Endometrial microvascular endothelial cells (primary cell): ENCODE measurements around the gene LTA4H. TPM values are rescaled to one million over a fixed set of nuclear protein-coding genes. Genes with fewer than 3 reads are reported as not detected.

ENCODE experiments used
- in situ Hi-C: cut with HindIII; loops from 2 replicates; pipeline ENCODE4 v1.10.0; 2017; ENCODE audit warnings: low sequenced_read_pairs, low pct_unique_long_range_greater_than_20kb; ENCODE audit errors: inconsistent ontology term
- total RNA-seq: library from RNA; depleted of rRNA; stranded (reverse); fragments of >200 nt; gene quantifications from one replicate; pipeline ENCODE4 v1.2.3, GENCODE V29; 2015; ENCODE audit errors: inconsistent ontology term

Gene LTA4H
- total RNA-seq, 1 donor from 2014 or later, result 76.6 TPM

DNA sequence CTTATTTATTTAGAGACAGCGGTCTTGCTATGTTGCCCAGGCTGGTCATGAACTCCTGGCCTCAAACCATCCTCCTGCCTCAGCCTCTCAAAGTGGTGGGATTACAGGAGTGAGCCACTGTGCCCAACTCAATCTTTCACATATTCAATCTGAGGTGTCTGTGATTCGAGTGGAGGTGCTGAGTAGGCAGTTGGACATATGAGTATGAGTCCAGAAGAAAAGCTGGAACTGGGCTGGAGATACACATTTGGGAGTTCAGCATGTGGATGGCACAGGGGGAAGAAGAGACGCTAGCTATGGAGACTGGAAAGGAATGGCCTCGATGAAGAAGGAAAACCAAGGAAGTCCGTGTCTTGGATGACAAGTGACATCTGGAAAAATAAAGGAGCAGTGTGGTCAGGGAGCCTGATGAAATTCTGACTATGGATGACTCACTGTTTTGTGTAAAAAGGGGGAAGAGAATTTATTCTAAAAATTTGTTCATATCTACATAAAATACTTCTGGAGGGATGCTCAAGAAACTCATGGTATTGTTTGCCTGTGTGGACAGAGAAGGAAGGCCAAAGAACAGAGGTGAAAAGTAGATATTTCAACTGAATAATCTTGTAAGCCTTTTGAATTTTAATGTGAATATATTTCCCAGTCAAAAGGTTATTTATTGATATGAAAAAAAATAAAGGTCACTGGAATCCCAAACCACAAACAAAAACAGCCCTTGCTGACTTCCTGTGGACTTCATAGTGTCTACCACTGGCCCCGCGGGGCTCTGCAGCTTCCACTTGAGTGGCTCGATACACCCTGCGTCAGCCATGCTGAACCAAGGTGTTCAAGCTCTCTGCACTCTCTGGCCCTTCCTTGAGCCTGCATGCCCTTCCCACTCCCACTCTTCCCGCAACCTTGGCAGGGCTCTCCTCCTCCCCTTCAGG is 8.9 kb upstream of the LTA4H start:
- in situ Hi-C loops, result no loop called here

- in situ Hi-C loops, result no loop called here
These were observed 5.8 kb upstream of the LTA4H start for GRCh38 chr12:96041181-96041580.

GRCh38 chr12:96040305-96041133 is 5.1 kb upstream of the LTA4H start:
- in situ Hi-C loops, result no loop called here

GRCh38 chr12:96039516-96039915 is 4.1 kb upstream of the LTA4H start:
- in situ Hi-C loops, result no loop called here

DNA sequence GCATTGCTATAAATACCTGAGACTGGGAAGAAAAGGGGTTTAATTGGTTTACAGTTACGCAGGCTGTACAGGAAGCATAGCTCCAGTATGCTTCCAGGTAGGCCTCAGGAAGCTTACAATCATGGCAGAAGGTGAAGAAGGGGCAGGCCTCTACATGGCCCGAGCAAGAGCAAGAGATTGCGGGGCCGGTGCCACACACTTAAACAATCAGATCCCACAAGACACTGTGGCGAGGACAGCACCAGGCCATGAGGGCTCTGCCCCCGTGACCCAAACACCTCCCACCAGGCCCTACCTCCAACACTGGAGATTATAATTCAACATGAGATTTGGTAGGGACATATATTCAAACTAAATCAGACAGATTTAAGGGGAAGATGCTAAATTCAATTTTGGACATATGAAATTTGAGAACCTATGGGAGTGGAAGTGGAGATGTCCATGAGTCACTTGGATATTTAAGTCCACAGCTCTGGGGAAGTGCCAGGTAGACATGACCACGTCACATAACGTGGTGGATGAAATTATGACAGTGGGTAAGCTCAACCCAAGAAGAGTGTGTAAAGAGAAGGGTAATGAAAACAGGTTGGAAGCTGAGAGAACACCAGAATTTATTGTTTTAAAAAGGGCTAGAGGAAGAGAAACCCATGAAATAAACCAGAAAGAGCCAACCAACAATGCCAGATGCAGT is 1.5 kb upstream of the LTA4H start:
- in situ Hi-C loops, result no loop called here

DNA sequence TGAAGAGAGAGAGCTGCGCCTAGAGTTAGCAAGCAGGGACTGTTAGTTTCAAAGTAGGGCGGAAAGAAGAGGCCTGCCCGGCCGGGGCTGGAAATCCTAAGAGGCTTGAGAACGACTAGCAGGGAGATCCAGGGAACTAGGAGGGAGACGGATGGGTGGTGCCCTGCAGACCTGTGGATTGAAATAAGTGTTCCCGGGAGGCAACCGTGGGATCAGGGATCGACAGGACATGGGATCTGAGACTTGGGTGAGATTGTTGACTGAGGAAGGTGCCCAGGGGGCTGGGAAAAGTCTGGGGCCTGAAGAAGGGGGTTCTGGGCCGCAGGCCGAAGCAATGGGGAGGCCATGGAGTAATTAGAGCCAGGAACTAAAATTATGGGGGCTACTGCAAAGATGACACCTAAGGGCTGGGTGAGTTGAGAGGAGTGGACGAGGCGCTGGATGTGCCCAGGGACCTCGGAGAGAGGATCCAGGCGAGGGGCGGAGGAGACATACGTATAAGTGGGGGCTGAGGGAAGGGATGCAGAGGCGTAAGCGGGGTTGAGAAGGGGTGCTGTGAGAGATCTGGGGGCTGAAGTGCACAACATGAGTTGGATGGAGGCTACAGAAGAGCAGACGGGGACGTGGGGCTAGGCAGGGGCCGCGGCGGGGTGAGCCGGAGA is 635 bp downstream of the LTA4H start:
- in situ Hi-C loops, result no loop called here

DNA sequence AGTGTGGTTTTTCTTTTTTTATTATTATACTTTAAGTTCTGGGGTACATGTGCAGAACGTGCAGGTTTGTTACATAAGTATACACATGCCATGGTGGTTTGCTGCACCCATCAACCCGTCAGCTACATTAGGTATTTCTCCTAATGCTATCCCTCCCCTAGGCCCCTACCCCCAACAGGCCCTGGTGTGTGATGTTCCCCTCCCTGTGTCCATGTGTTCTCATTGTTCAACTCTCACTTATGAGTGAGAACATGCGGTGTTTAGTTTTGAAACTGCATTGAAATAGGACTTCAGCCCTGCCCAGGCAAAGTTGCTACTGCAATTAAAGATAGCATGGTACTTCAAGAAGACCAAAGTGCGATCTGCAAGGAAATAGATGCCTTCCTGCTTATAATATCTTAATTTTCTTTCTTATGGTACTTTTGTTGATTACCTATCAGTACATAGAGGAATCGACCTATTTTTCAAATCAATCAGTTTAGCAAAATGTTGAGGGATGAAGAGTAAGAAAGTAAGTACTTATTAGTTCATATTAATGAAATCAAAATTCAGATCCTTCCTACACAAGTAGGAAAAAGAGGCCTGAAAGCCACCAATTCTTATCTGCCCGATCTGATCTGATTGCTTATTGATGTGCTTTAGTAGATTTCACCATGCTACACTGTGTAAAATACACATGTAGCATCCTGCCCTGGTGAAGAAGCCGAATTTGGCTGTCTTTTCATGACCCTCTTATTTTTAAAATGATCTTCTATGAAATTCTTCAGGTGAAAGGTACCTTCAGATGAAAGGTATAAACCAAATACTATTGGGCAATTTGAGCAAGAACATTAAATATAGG is 1.6 kb downstream of the LTA4H start:
- in situ Hi-C loops, result no loop called here

- in situ Hi-C loops, result no loop called here
These were observed 5.6 kb downstream of the LTA4H start for GRCh38 chr12:96029826-96030225.

DNA sequence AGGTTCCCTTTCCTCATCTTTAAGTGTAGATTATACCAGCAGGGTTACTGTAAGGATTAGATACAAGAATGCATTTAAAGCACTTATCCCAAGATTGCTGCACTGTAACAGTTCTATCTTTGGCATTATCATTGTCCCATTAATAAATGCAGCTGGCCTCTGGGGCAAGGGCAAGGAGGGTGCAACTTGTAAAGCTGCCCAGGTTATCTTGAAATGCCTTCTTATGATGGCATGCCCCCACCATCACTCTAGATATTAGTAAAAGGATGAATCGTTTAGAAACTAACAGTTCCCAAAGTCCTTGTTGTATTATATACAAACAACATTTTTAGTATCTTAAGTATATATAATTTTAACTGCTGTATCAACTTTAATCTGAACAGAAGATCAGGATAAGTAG is 6.8 kb downstream of the LTA4H start:
- in situ Hi-C loops, result no loop called here

DNA sequence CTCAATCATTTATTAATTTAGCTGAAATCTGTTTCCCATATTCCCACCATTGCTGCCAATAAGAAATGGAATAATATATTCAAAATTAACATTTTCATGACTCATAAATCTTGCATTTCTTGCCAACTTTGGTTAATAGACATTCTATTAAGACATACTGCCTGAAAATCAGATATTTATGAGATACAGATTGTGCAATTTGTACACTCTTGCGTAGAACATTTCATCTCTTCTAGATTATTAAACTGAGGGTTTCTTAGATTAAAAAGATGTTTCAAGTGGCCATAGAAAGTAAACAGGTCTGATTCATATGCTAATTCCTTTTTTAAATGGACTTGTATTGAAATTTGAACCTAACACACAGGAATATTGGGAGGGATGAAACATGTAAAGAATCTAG is 9.1 kb downstream of the LTA4H start:
- in situ Hi-C loops, result no loop called here

- in situ Hi-C loops, result no loop called here
These were observed 9.9 kb downstream of the LTA4H start for GRCh38 chr12:96025518-96025917.

DNA sequence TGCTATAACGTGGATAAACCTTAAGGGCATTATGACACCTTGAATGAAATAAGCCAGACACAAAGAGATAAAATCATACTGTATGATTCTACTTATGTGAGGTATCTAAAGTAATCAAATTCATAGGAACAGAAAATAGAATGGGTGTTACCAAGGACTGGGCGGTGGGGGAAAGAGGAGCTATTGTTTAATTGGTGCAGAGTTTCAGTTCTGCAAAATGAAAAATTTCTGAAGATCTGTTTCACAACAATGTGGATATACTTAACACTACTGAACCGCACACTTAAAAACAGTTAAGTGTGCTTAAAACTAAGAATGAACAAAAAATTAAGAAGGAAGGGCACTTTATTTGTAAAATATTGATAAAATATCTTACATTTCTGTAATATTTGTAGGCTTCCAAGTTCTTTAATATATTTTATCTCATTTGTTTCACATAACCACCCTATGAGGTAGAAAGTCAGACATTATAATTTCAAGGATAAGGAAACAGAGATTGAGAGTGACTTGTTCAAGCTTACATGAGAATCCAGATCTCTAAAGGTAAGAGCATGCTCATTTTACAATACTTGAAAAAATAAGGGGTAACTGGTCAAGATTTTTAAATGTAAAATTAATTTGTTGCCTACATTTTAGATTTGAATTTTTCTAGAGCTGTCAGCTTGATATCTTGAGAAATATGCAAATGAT is 14.9 kb downstream of the LTA4H start:
- in situ Hi-C loops, result no loop called here

GRCh38 chr12:96015672-96016071 is 19.7 kb downstream of the LTA4H start:
- in situ Hi-C loops, result no loop called here

- in situ Hi-C loops, result no loop called here
These were observed 20.3 kb downstream of the LTA4H start for GRCh38 chr12:96014943-96015599.

DNA sequence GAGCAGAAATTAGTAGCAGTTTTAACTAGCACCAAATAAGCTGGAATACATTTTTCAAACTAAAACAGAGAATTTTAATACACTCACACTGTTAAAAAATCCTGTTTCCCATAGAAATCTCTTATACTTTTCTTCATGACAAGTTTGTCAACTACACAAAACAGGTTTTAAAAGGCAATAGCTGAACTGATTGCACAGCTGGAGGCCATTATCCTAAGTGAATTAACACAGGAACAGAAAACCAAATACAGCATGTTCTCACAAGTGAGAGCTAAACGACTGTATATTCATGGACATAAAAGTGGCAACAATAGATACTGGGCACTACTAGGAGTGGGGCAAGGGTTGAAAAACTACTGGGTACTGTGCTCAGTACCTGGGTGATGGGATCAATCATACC is 27.7 kb downstream of the LTA4H start:
- in situ Hi-C loops, result no loop called here

- in situ Hi-C loops, result no loop called here
These were observed 28.7 kb downstream of the LTA4H start for GRCh38 chr12:96006727-96007126.

GRCh38 chr12:96000858-96001257 is 34.5 kb downstream of the LTA4H start:
- in situ Hi-C loops, result no loop called here
